GM12878 (cell line): ENCODE results near the gene RBBP5. TPM values are rescaled to one million over a fixed set of nuclear protein-coding genes. Genes with fewer than 3 reads are reported as not detected.

Source experiments
- ATAC-seq: fragments of 200-7000 bp; cut with Tn5 transposase; 3 replicates; pipeline ENCODE4 v1.9.1; 2020; ENCODE audit warnings: mild to moderate bottlenecking, moderate library complexity
- BruUV-seq: library from RNA; stranded (reverse); fragments of 400-500 nt; replicated peaks from 2 replicates; lab custom pipeline; 2021; lab: Mats Ljungman, UMichigan
- CTCF ChIA-PET: fragments of 300-600 bp; sonication (Branson Sonifier 250); formaldehyde crosslinking; extraction: SDS; loops from one replicate; lab custom pipeline; 2021; ENCODE audit warnings: inconsistent platforms; lab: Yijun Ruan, JAX
- POLR2A ChIA-PET: fragments of 350-600 bp; formaldehyde crosslinking; extraction: SDS; loops from one replicate; lab custom pipeline; 2021; ENCODE audit warnings: inconsistent platforms; lab: Charles Lee
- RAD21 ChIA-PET: fragments of 300-600 bp; sonication (Branson Sonifier 250); formaldehyde crosslinking; loops from one replicate; lab custom pipeline; 2023; ENCODE audit warnings: antibody characterized with exemption; ENCODE audit not compliant: unreplicated experiment; lab: Charles Lee
- SMC1A ChIA-PET: fragments of 300-600 bp; sonication (Branson Sonifier 250); formaldehyde crosslinking; loops from one replicate; lab custom pipeline; 2023; ENCODE audit not compliant: unreplicated experiment, uncharacterized antibody; lab: Charles Lee
- DNase-seq: peaks from one replicate; pipeline ENCODE4 v3.0.0-alpha.2; 2011; ENCODE audit warnings: low read depth, low spot score
- FAIRE-seq: peaks from 3 replicates; lab custom pipeline; 2011; peaks lifted over from hg19 to GRCh38; lab: Jason Lieb, UNC
- H2AFZ ChIP-seq: 2 replicates; pipeline ENCODE4 v1.6.0; 2011; ENCODE audit warnings: low read depth, low read length, control low read depth; ENCODE audit not compliant: control insufficient read depth
- H3K27ac ChIP-seq: 2 replicates; pipeline ENCODE4 v1.5.1; 2011; ENCODE audit warnings: control low read depth; ENCODE audit not compliant: control insufficient read depth, insufficient read depth
- H3K27me3 ChIP-seq, 2 experiments: replicated peaks in 1 of 2; 2 replicates each; pipeline versions ENCODE4 v1.6.0 to v1.6.1; 2011; ENCODE audit warnings: low read length in 1 of 2; ENCODE audit not compliant: control insufficient read depth in 2 of 2, insufficient read depth in 2 of 2
- H3K36me3 ChIP-seq, 2 experiments: 2 replicates each; pipeline ENCODE4 v1.5.1; 2011; ENCODE audit warnings: low read length in 1 of 2; ENCODE audit not compliant: control insufficient read depth in 2 of 2, insufficient read depth in 2 of 2
- H3K4me1 ChIP-seq: 2 replicates; pipeline ENCODE4 v1.6.1; 2011; ENCODE audit warnings: mild to moderate bottlenecking, low read length, moderate library complexity, mixed read lengths; ENCODE audit not compliant: control insufficient read depth, insufficient read depth
- H3K4me2 ChIP-seq: 2 replicates; pipeline ENCODE4 v1.6.0; 2011; ENCODE audit warnings: control low read depth; ENCODE audit not compliant: control insufficient read depth, insufficient read depth
- H3K4me3 ChIP-seq: fragments of 200-600 bp; sonication (generic); 2 replicates; pipeline ENCODE4 v1.5.1; 2016
- H3K79me2 ChIP-seq: 2 replicates; pipeline ENCODE4 v1.6.0; 2011; ENCODE audit warnings: low read length; ENCODE audit not compliant: control insufficient read depth, insufficient read depth
- H3K9ac ChIP-seq: 2 replicates; pipeline ENCODE4 v1.8.0; 2011; ENCODE audit warnings: low read length, control low read depth, mixed read lengths; ENCODE audit not compliant: control insufficient read depth, insufficient read depth
- H3K9me3 ChIP-seq: replicated peaks from 3 replicates; pipeline ENCODE4 v1.5.1; 2011; ENCODE audit warnings: mild to moderate bottlenecking, low read length; ENCODE audit not compliant: control insufficient read depth, insufficient read depth
- H4K20me1 ChIP-seq: 2 replicates; pipeline ENCODE4 v1.6.0; 2011; ENCODE audit not compliant: control insufficient read depth, insufficient read depth
- ASH2L ChIP-seq: fragments of 300-600, 200-600 bp; sonication (generic); IDR thresholded peaks from 2 replicates; pipeline ENCODE4 v1.6.1; 2017; ENCODE audit warnings: low read depth, mild to moderate bottlenecking, borderline replicate concordance
- CEBPB ChIP-seq, 2 experiments: fragments of 150-350 bp in 1 of 2; IDR thresholded peaks; 2 replicates each; pipeline ENCODE4 v1.6.1; 2012 to 2014; ENCODE audit warnings: low read depth in 2 of 2, low read length in 2 of 2, borderline replicate concordance in 1 of 2, inconsistent platforms in 1 of 2
- EED ChIP-seq: sonication (generic); IDR thresholded peaks from 2 replicates; pipeline ENCODE4 v1.6.1; 2016; ENCODE audit warnings: antibody characterized with exemption, low read depth
- HDAC2 ChIP-seq: fragments of 200-600 bp; sonication (generic); IDR thresholded peaks from 2 replicates; pipeline ENCODE4 v1.6.1; 2017
- IKZF1 ChIP-seq: fragments of 450-650 bp; conservative IDR thresholded peaks from 2 replicates; pipeline ENCODE4 v1.6.1; 2017; ENCODE audit warnings: antibody characterized with exemption, mild to moderate bottlenecking
- JUNB ChIP-seq: IDR thresholded peaks from 2 replicates; pipeline ENCODE4 v1.6.1; 2016; ENCODE audit warnings: antibody characterized with exemption, mild to moderate bottlenecking
- NFIC ChIP-seq: IDR thresholded peaks from 2 replicates; pipeline ENCODE4 v1.6.1; 2012; ENCODE audit warnings: low read depth, mild to moderate bottlenecking, inconsistent platforms, low read length, moderate library complexity
- NFXL1 ChIP-seq: fragments of 450-650 bp; IDR thresholded peaks from 2 replicates; pipeline ENCODE4 v1.6.1; 2017; ENCODE audit warnings: antibody characterized with exemption, mild to moderate bottlenecking, borderline replicate concordance
- NFYA ChIP-seq: IDR thresholded peaks from 2 replicates; pipeline ENCODE4 v1.6.1; 2011; ENCODE audit warnings: low read depth, mild to moderate bottlenecking, low read length, improper control_type of control experiment, borderline replicate concordance
- POLR2AphosphoS5 ChIP-seq: IDR thresholded peaks from 2 replicates; pipeline ENCODE4 v1.6.1; 2011; ENCODE audit warnings: mild to moderate bottlenecking, low read length, inconsistent platforms
- RB1 ChIP-seq: fragments of 450-650 bp; formaldehyde crosslinking; IDR thresholded peaks from 2 replicates; pipeline ENCODE4 v1.6.1; 2017; ENCODE audit warnings: mild to moderate bottlenecking, borderline replicate concordance
- RELB ChIP-seq: fragments of 450-650 bp; IDR thresholded peaks from 2 replicates; pipeline ENCODE4 v1.6.1; 2017; ENCODE audit warnings: low read depth, mild to moderate bottlenecking, moderate library complexity
- SIN3A ChIP-seq: IDR thresholded peaks from 2 replicates; pipeline ENCODE4 v1.6.1; 2012; ENCODE audit warnings: low read depth, low read length, improper control_type of control experiment
- SMAD1 ChIP-seq: fragments of 450-650 bp; IDR thresholded peaks from 2 replicates; pipeline ENCODE4 v1.6.1; 2018; ENCODE audit warnings: mild to moderate bottlenecking, low read depth; ENCODE audit not compliant: partially characterized antibody
- SP1 ChIP-seq: IDR thresholded peaks from one replicate; pipeline ENCODE4 v1.6.1; 2011; ENCODE audit warnings: low read depth, low read length
- STAT3 ChIP-seq: IDR thresholded peaks from 2 replicates; pipeline ENCODE4 v1.6.1; 2011; ENCODE audit warnings: low read depth, low read length, improper control_type of control experiment
- SUPT20H ChIP-seq: IDR thresholded peaks from 2 replicates; pipeline ENCODE4 v1.6.1; 2011; ENCODE audit warnings: low read depth, mild to moderate bottlenecking, low read length, moderate library complexity, borderline replicate concordance; ENCODE audit not compliant: control insufficient read depth
- SUZ12 ChIP-seq: fragments of 200-600 bp; sonication (generic); IDR thresholded peaks from one replicate; pipeline ENCODE4 v1.6.1; 2018; ENCODE audit warnings: antibody characterized with exemption, mild to moderate bottlenecking; ENCODE audit not compliant: unreplicated experiment
- TBL1XR1 ChIP-seq: IDR thresholded peaks from 2 replicates; pipeline ENCODE4 v1.6.1; 2012; ENCODE audit warnings: low read depth, low read length, improper control_type of control experiment
- TCF7 ChIP-seq: IDR thresholded peaks from 2 replicates; pipeline ENCODE4 v1.6.1; 2014; ENCODE audit warnings: antibody characterized with exemption, borderline replicate concordance
- WRNIP1 ChIP-seq: IDR thresholded peaks from 2 replicates; pipeline ENCODE4 v1.6.1; 2011; ENCODE audit warnings: low read depth, low read length, improper control_type of control experiment, borderline replicate concordance
- ZNF24 ChIP-seq: fragments of 450-650 bp; IDR thresholded peaks from 2 replicates; pipeline ENCODE4 v1.6.1; 2017; ENCODE audit warnings: antibody characterized with exemption, mild to moderate bottlenecking
- WGBS: methylation state at CpG from one replicate; pipeline ENCODE4 v1.1.6; 2016; ENCODE audit warnings: low lambda C conversion rate; ENCODE audit not compliant: insufficient replicate concordance, insufficient coverage; ENCODE audit errors: missing lambda C conversion rate; 5-methylcytosine and 5-hydroxymethylcytosine counted together
- in situ Hi-C: fragments of 300-500 bp; cut with MboI; formaldehyde crosslinking; loops from 9 replicates; pipeline ENCODE4 v1.14.3; 2018; ENCODE audit warnings: mixed read lengths
- intact Hi-C: fragments of 100-400 bp; cut with micrococcal nuclease; formaldehyde crosslinking; loops from one replicate; pipeline ENCODE4 v1.14.2; 2022; ENCODE audit not compliant: unreplicated experiment
- polyA plus RNA-seq, 11 experiments: library from polyadenylated mRNA; depleted of rRNA in 4 of 11; unstranded in 6 of 11; stranded (reverse) in 5 of 11; fragments of >200 nt; fragmentation: Nextera tagmentation in 4 of 11; fragmentation: Illumina TruSeq in 1 of 11; extraction: Ambion mirVana in 4 of 11; extraction: Trizol in 1 of 11; gene quantifications; 1 replicate in 1 of 11; 2 replicates in 10 of 11; pipeline versions ENCODE4 v1.2.1 to v1.2.3, GENCODE V29; 2011 to 2016; ENCODE audit warnings: inconsistent platforms in 2 of 11, missing spikeins in 2 of 11, low read depth in 1 of 11
- total RNA-seq, 4 experiments: library from RNA; depleted of rRNA in 3 of 4; stranded (reverse); fragments of >200 nt in 3 of 4; fragmentation: Illumina TruSeq in 1 of 4; extraction: Trizol in 1 of 4; gene quantifications; 2 replicates each; pipeline versions ENCODE4 v1.2.1 to v1.2.3, GENCODE V29; 2013 to 2021

The RBBP5 gene
- total and polyA plus RNA-seq, 10 of the 15 experiments (the other 5 are each of a cell fraction or from before 2014, with no cell fraction given), result 10.0 to 20.6 (median 14.8) TPM

GRCh38 chr1:205071028-205071409, 50.8 kb downstream of the RBBP5 start:
- ChIA-PET SMC1A (no interaction called here), POLR2A (interaction anchor here (0.7 kb wide), 1 partner anchor 9 kb away, joined by 3 read pairs; no protein-coding TSS in a partner anchor)

GRCh38 chr1:205069371-205070125, 52.2 kb downstream of the RBBP5 start:
- H3K27ac ChIP-seq, result no peak overlapping the region
- H3K4me2 ChIP-seq, result no peak overlapping the region
- BruUV-seq, result no TSS peak
- H4K20me1 ChIP-seq, result no peaks in the 10 kb centered on the region
- H3K9ac ChIP-seq, result no peak overlapping the region
- intact Hi-C loops, result no loop called here
- RAD21 ChIA-PET, result interaction anchor here (0.8 kb wide), 1 partner anchor 123 kb away, joined by 3 read pairs; no protein-coding TSS in a partner anchor
- SMC1A ChIA-PET, result interaction anchor here (1.1 to 1.7 kb wide), 2 partner anchors 93 to 186 kb away, joined by 3 to 5 read pairs; no protein-coding TSS in a partner anchor
- H3K79me2 ChIP-seq, result no peaks in the 10 kb centered on the region
- ATAC-seq (no peak), FAIRE-seq (no peak), DNase-seq (no peak)
- no peaks in the 10 kb centered on the region for H3K9me3 ChIP-seq
- no peaks in the 10 kb centered on the region for H3K4me1 ChIP-seq
- CTCF ChIA-PET, result interaction anchor here (0.5 to 1.1 kb wide), 3 partner anchors 8 to 72 kb away, joined by 3 to 5 read pairs (median 3); no protein-coding TSS in a partner anchor
- H3K4me3 ChIP-seq, result no peak overlapping the region
- in situ Hi-C loops, result no loop called here
- H3K27me3 ChIP-seq, result no peaks in the 10 kb centered on the region
- WGBS, result 54% methylated on average over 42 of the region's 42 CpGs
- no peaks in the 10 kb centered on the region for H3K36me3 ChIP-seq
- POLR2A ChIA-PET, result interaction anchor here (0.6 kb wide), 1 partner anchor 631 kb away, joined by 3 read pairs; no protein-coding TSS in a partner anchor
- H2AFZ ChIP-seq, result no peak overlapping the region
- TF ChIP-seq ASH2L (no peak), NFIC (no peak), RELB (no peak), NFYA (no peak), SUPT20H (no peak), ZNF24 (no peak), SP1 (no peak), EED (no peak), RB1 (no peak), SIN3A (no peak), POLR2AphosphoS5 (no peak)

More at GRCh38 chr1:205071028-205071409, 50.8 kb downstream of the RBBP5 start:
- no peaks in the 10 kb centered on the region for H3K9me3 ChIP-seq
- intact Hi-C loops, result no loop called here
- no peak overlapping the region for H3K27ac ChIP-seq
- FAIRE-seq (no peak), DNase-seq (no peak), ATAC-seq (no peak)
- BruUV-seq, result no TSS peak
- no peaks in the 10 kb centered on the region for H4K20me1 ChIP-seq
- no peak overlapping the region for H3K4me3 ChIP-seq
- no peak overlapping the region for H2AFZ ChIP-seq
- TF ChIP-seq CEBPB (IDR thresholded peaks at IDR 0.05; ENCODE audit: borderline replicate concordance in 1 of 2, low read depth in 2 of 2, low read length in 2 of 2) (no peak), JUNB (no peak), HDAC2 (no peak), STAT3 (no peak), TBL1XR1 (no peak), NFXL1 (no peak), SUZ12 (no peak), IKZF1 (no peak), WRNIP1 (no peak), TCF7 (no peak), SP1 (no peak), SMAD1 (no peak)
- WGBS, result 4% methylated on average over 2 of the region's 2 CpGs
- no peaks in the 10 kb centered on the region for H3K27me3 ChIP-seq
- no peaks in the 10 kb centered on the region for H3K4me1 ChIP-seq
- RAD21 ChIA-PET, result interaction anchor here (1.1 kb wide), 1 partner anchor 9 kb away, joined by 4 read pairs; no protein-coding TSS in a partner anchor
- no peak overlapping the region for H3K9ac ChIP-seq
- H3K4me2 ChIP-seq, result no peak overlapping the region
- no peaks in the 10 kb centered on the region for H3K36me3 ChIP-seq
- CTCF ChIA-PET, result interaction anchor here (1.6 to 8.9 kb wide), 2 partner anchors 9 to 185 kb away, joined by 4 to 65 read pairs; no protein-coding TSS in a partner anchor
- in situ Hi-C loops, result no loop called here
- no peaks in the 10 kb centered on the region for H3K79me2 ChIP-seq
